RWPE2 (cell line): Measurements from ENCODE around the gene VARS2.

Experiments used
- ATAC-seq: fragments of 200-7000 bp; cut with Tn5 transposase; 3 replicates; pipeline ENCODE4 v1.9.1; 2021; ENCODE audit warnings: low read depth
- DNase-seq: peaks from one replicate; pipeline ENCODE4 v3.0.0-alpha.2; 2020; ENCODE audit warnings: low spot score
- H3K27ac ChIP-seq: fragments of 450-650 bp; 2 replicates; pipeline ENCODE4 v1.5.1; 2017; ENCODE audit warnings: mild to moderate bottlenecking; ENCODE audit not compliant: poor library complexity, severe bottlenecking
- H3K27me3 ChIP-seq: fragments of 250-450 bp; sonication (Bioruptor Pico); 2 replicates; pipeline ENCODE4 v1.5.1; 2021; ENCODE audit warnings: mild to moderate bottlenecking, moderate library complexity; ENCODE audit not compliant: insufficient read depth, poor library complexity, severe bottlenecking
- H3K36me3 ChIP-seq: fragments of 250-450 bp; sonication (Bioruptor Pico); 2 replicates; pipeline ENCODE4 v1.5.1; 2020; ENCODE audit warnings: low read depth, mild to moderate bottlenecking, moderate library complexity
- H3K4me1 ChIP-seq: fragments of 250-450 bp; sonication (Bioruptor Pico); 2 replicates; pipeline ENCODE4 v1.5.1; 2021; ENCODE audit warnings: mild to moderate bottlenecking, moderate library complexity; ENCODE audit not compliant: insufficient read depth, poor library complexity, severe bottlenecking
- H3K4me3 ChIP-seq: fragments of 250-450 bp; sonication (Bioruptor Pico); 2 replicates; pipeline ENCODE4 v1.5.1; 2021; ENCODE audit warnings: mild to moderate bottlenecking, moderate library complexity; ENCODE audit not compliant: severe bottlenecking
- H3K9me3 ChIP-seq: fragments of 250-450 bp; sonication (Bioruptor Pico); 2 replicates; pipeline ENCODE4 v1.5.1; 2021; ENCODE audit warnings: mild to moderate bottlenecking, moderate library complexity; ENCODE audit not compliant: severe bottlenecking
- TF ChIP-seq, protein P1 (sequence below): fragments of 450-650 bp; IDR thresholded peaks from one replicate; pipeline ENCODE4 v1.5.1; 2017; ENCODE audit warnings: mild to moderate bottlenecking, moderate library complexity; ENCODE audit not compliant: poor library complexity, severe bottlenecking

The VARS2 gene

DNA sequence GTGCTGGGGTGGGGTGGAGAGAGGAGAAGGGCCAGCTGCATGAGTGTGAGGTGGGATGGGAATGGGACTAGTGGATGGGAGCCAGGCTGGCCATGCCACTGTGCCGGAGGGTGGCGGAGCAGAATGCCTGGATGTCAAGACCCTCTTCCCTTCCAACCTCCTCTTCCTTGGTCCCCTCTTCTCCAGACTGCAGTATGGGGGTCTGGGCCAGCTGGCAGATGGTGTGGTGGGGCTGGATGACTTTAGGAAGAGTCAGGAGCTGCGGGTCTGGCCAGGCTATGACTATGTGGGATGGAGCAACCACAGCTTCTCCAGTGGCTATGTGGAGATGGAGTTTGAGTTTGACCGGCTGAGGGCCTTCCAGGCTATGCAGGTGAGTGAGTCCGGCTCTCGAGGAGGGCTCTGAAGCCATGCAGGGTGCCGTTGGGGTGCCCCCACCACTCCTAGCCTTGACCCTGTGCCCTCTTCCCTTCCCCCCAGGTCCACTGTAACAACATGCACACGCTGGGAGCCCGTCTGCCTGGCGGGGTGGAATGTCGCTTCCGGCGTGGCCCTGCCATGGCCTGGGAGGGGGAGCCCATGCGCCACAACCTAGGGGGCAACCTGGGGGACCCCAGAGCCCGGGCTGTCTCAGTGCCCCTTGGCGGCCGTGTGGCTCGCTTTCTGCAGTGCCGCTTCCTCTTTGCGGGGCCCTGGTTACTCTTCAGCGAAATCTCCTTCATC is 22.1 kb upstream of the VARS2 start:
- Histone ChIP-seq H3K27ac (no peak overlapping the region), H3K36me3 (peaks cover 100% of the 10 kb centered on the region)
- DNase-seq: no peak

DNA sequence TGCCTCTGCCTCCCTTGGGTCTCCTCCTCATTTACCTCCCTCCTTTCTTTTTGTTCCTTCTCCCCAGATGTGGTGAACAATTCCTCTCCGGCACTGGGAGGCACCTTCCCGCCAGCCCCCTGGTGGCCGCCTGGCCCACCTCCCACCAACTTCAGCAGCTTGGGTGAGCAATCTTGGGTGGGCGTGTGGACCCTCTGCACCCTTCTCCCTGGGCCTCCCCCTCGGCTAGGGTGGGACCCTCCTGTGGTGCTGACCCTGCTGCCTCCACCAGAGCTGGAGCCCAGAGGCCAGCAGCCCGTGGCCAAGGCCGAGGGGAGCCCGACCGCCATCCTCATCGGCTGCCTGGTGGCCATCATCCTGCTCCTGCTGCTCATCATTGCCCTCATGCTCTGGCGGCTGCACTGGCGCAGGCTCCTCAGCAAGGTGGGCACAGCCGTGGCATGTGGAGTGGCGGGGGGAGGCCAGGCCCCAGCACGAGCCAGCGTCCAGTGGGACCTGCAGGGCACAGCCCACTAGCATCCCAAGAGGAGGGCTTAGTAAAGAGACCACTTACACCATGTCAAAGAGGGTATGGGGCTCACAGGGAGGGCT is 20.9 kb upstream of the VARS2 start:
- Histone ChIP-seq H3K36me3 (peaks cover 97% of the 10 kb centered on the region), H3K4me3 (no peak overlapping the region), H3K27ac (no peak overlapping the region), H3K9me3 (no peaks in the 10 kb centered on the region), H3K4me1 (peaks cover 14% of the 10 kb centered on the region), H3K27me3 (no peaks in the 10 kb centered on the region)
- TF ChIP-seq, protein P1, sequence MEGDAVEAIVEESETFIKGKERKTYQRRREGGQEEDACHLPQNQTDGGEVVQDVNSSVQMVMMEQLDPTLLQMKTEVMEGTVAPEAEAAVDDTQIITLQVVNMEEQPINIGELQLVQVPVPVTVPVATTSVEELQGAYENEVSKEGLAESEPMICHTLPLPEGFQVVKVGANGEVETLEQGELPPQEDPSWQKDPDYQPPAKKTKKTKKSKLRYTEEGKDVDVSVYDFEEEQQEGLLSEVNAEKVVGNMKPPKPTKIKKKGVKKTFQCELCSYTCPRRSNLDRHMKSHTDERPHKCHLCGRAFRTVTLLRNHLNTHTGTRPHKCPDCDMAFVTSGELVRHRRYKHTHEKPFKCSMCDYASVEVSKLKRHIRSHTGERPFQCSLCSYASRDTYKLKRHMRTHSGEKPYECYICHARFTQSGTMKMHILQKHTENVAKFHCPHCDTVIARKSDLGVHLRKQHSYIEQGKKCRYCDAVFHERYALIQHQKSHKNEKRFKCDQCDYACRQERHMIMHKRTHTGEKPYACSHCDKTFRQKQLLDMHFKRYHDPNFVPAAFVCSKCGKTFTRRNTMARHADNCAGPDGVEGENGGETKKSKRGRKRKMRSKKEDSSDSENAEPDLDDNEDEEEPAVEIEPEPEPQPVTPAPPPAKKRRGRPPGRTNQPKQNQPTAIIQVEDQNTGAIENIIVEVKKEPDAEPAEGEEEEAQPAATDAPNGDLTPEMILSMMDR: no peak
- no peak for ATAC-seq
- DNase-seq: no peak

More for the DNA sequence above, 22.1 kb upstream of the VARS2 start:
- no peak overlapping the region for H3K4me3 ChIP-seq
- no peaks in the 10 kb centered on the region for H3K9me3 ChIP-seq
- ATAC-seq: no peak
- peaks cover 26% of the 10 kb centered on the region for H3K4me1 ChIP-seq
- H3K27me3 ChIP-seq: no peaks in the 10 kb centered on the region
- TF ChIP-seq, protein P1: no peak

DNA sequence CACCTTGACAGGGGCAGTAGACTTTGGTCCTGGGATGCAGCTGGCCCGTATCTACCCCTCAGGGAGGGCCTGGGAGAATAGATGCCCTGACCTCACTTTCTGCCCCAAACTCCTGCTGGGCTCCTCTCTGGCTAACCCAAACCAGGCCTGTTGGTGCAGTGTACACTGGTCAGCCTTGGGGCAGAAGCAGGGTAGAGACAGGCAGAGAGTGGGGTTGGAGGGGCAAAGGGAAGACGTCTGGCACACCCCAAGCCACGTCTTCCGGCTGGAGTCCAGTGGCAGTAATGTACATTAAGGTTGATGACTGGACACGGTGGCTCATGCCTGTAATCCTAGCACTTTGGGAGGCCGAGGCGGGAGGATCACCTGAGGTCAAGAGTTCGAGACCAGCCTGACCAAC is 20.4 kb upstream of the VARS2 start:
- Histone ChIP-seq H3K27ac (no peak overlapping the region), H3K9me3 (no peaks in the 10 kb centered on the region), H3K27me3 (no peaks in the 10 kb centered on the region), H3K36me3 (peaks cover 97% of the 10 kb centered on the region), H3K4me1 (peaks cover 11% of the 10 kb centered on the region), H3K4me3 (no peak overlapping the region)
- ATAC-seq: no peak
- TF ChIP-seq, protein P1: no peak
- DNase-seq: no peak

DNA sequence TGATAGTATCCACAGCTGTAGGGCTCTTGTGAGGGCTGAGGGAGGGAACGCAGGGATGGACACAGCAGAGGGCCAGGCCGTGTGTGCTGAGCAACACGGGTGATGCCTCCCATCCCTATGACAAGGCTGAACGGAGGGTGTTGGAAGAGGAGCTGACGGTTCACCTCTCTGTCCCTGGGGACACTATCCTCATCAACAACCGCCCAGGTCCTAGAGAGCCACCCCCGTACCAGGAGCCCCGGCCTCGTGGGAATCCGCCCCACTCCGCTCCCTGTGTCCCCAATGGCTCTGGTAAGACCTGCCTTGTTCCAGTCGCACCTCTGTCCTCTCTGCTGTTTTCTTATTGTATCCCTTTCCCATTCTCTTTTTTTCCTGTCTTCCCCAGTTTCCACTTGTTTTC is 19.7 kb upstream of the VARS2 start:
- H3K36me3 ChIP-seq: peaks cover 97% of the 10 kb centered on the region
- no peaks in the 10 kb centered on the region for H3K27me3 ChIP-seq
- ATAC-seq: no peak
- no peak overlapping the region for H3K27ac ChIP-seq
- DNase-seq: no peak
- TF ChIP-seq, protein P1: no peak
- H3K9me3 ChIP-seq: no peaks in the 10 kb centered on the region
- H3K4me3 ChIP-seq: no peak overlapping the region
- peaks cover 11% of the 10 kb centered on the region for H3K4me1 ChIP-seq

DNA sequence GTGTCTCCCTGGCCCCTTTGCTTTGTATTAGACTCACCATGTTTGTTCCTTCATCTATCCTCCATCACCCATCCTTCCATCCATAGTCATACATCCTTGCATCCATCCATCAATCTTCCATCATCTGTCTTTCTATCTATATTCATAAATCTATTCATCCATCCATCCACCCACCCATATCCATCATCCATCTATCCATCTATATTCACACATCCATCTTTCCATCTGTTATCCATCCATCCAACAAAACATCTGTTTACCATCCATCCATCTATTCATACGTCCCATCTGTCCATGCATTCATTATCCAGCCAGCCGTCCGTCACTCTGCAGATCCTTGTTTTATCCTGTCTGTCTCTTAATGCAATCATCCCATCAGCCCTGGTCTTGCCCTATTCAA is 19.1 kb upstream of the VARS2 start:
- no peaks in the 10 kb centered on the region for H3K9me3 ChIP-seq
- H3K4me3 ChIP-seq: no peak overlapping the region
- TF ChIP-seq, protein P1: no peak
- H3K27me3 ChIP-seq: no peaks in the 10 kb centered on the region
- DNase-seq: no peak
- no peak for ATAC-seq
- no peak overlapping the region for H3K27ac ChIP-seq
- H3K4me1 ChIP-seq: peaks cover 7% of the 10 kb centered on the region
- H3K36me3 ChIP-seq: peaks cover 94% of the 10 kb centered on the region
